Mesendoderm (in vitro differentiated cells): ENCODE data around the gene CASP8AP2. TPM values are rescaled to one million over a fixed set of nuclear protein-coding genes. Genes with fewer than 3 reads are reported as not detected.
"Not testable (repeated sequence)": the region's sequence is repeated elsewhere in the genome, so short reads cannot be mapped to it uniquely, and the experiment has no call there.

ENCODE experiments used
- DNase-seq: peaks from one replicate; pipeline ENCODE4 v3.0.0; 2013
- H2AK5ac ChIP-seq: 2 replicates; pipeline ENCODE4 v1.6.1; 2013; ENCODE audit warnings: low read length, inconsistent platforms
- H2BK120ac ChIP-seq: 2 replicates; pipeline ENCODE4 v1.6.1; 2013; ENCODE audit warnings: low read depth, mild to moderate bottlenecking, low read length, moderate library complexity, mixed read lengths
- H2BK15ac ChIP-seq: replicated peaks from 2 replicates; pipeline ENCODE4 v1.6.1; 2013; ENCODE audit warnings: low read depth, mild to moderate bottlenecking, moderate library complexity
- H2BK5ac ChIP-seq: 2 replicates; pipeline ENCODE4 v1.6.1; 2013; ENCODE audit warnings: low read length, inconsistent platforms
- H3K18ac ChIP-seq: 2 replicates; pipeline ENCODE4 v1.6.1; 2013; ENCODE audit warnings: mild to moderate bottlenecking, low read length, mixed read lengths
- H3K23ac ChIP-seq: one replicate; pipeline ENCODE4 v1.6.1; 2013; ENCODE audit warnings: low read length
- H3K27ac ChIP-seq: 2 replicates; pipeline ENCODE4 v1.5.1; 2013; ENCODE audit warnings: low read depth, mild to moderate bottlenecking, inconsistent platforms, low read length, moderate library complexity
- H3K27me3 ChIP-seq: 2 replicates; pipeline ENCODE4 v1.6.1; 2013; ENCODE audit warnings: low read length, control low read depth, mild to moderate bottlenecking, inconsistent platforms; ENCODE audit not compliant: insufficient read depth, poor library complexity
- H3K36me3 ChIP-seq: 2 replicates; pipeline ENCODE4 v1.6.1; 2013; ENCODE audit warnings: low read length, inconsistent platforms; ENCODE audit not compliant: control insufficient read depth, insufficient read depth
- H3K4ac ChIP-seq: one replicate; pipeline ENCODE4 v1.6.1; 2013; ENCODE audit warnings: low read depth, mild to moderate bottlenecking, low read length, moderate library complexity
- H3K4me1 ChIP-seq: 2 replicates; pipeline ENCODE4 v1.6.1; 2013; ENCODE audit warnings: low read depth, low read length, inconsistent platforms; ENCODE audit not compliant: control insufficient read depth
- H3K4me2 ChIP-seq: 2 replicates; pipeline ENCODE4 v1.6.1; 2013; ENCODE audit warnings: low read length
- H3K4me3 ChIP-seq: 2 replicates; pipeline ENCODE4 v1.5.1; 2013; ENCODE audit warnings: mild to moderate bottlenecking, low read length
- H3K56ac ChIP-seq: one replicate; pipeline ENCODE4 v1.6.1; 2013; ENCODE audit warnings: low read length
- H3K79me1 ChIP-seq: 2 replicates; pipeline ENCODE4 v1.6.1; 2013; ENCODE audit warnings: low read length, inconsistent platforms
- H3K79me2 ChIP-seq: 2 replicates; pipeline ENCODE4 v1.6.1; 2013; ENCODE audit warnings: mild to moderate bottlenecking, low read length; ENCODE audit not compliant: control insufficient read depth, insufficient read depth
- H3K9ac ChIP-seq: 2 replicates; pipeline ENCODE4 v1.6.1; 2013; ENCODE audit warnings: low read length, inconsistent platforms
- H4K5ac ChIP-seq: one replicate; pipeline ENCODE4 v1.6.1; 2013; ENCODE audit warnings: low read length
- H4K8ac ChIP-seq: one replicate; pipeline ENCODE4 v1.6.1; 2013; ENCODE audit warnings: low read depth, mild to moderate bottlenecking, control low read depth, low read length, moderate library complexity
- WGBS: extraction: QIAGEN DNeasy Blood & Tissue Kit; methylation state at CpG from one replicate; pipeline ENCODE4 v1.1.7; 2013; ENCODE audit warnings: low lambda C conversion rate, missing lambda C conversion rate; ENCODE audit not compliant: insufficient coverage; ENCODE audit errors: extremely low coverage; 5-methylcytosine and 5-hydroxymethylcytosine counted together
- polyA plus RNA-seq, 2 experiments: library from polyadenylated mRNA; stranded (reverse); fragments of 200-250 nt; gene quantifications; one replicate each; pipeline ENCODE4 v1.2.3, GENCODE V29; 2013

CASP8AP2 gene
- polyA plus RNA-seq (2013, experiment 1 of 2), result 13.3 TPM
- 12.9 TPM for polyA plus RNA-seq (2013, experiment 2 of 2)

- Histone ChIP-seq H2BK120ac (no peak within 1 kb of the TSS), H3K18ac (peak within 1 kb of the TSS; percentile 85), H2BK5ac (peak within 1 kb of the TSS; percentile 95), H3K4me3 (peak within 1 kb of the TSS; percentile 96), H3K4me1 (no peaks in the 10 kb centered on the region), H3K4me2 (peak within 1 kb of the TSS; percentile 79), H3K79me2 (peaks cover 15% of the 10 kb centered on the region), H4K8ac (no peak within 1 kb of the TSS), H3K23ac (no peak within 1 kb of the TSS), H3K4ac (peak within 1 kb of the TSS; percentile 26), H4K5ac (no peak within 1 kb of the TSS), H3K56ac (peak within 1 kb of the TSS; percentile 100), H3K9ac (peak within 1 kb of the TSS; percentile 99), H3K79me1 (peaks cover 2% of the 10 kb centered on the region), H2AK5ac (peak within 1 kb of the TSS; percentile 59), H2BK15ac (no peak within 1 kb of the TSS), H3K36me3 (no peaks in the 10 kb centered on the region), H3K27me3 (no peaks in the 10 kb centered on the region), H3K27ac (peak within 1 kb of the TSS; percentile 83)
- no CpG with 5 or more reads among the region's 41 CpGs for WGBS
- peak; percentile 100 for DNase-seq
Observed at GRCh38 chr6:89829472-89830169, at the start of gene CASP8AP2. TSS of gene CASP8AP2 (plus strand) at chr6:89829880.

GRCh38 chr6:89781070-89782034 is 48.3 kb upstream of the CASP8AP2 start:
- Histone ChIP-seq H3K4me2 (no peak overlapping the region), H3K36me3 (peaks cover 6% of the 10 kb centered on the region), H3K18ac (no peak overlapping the region), H3K4me1 (no peaks in the 10 kb centered on the region), H4K8ac (no peak overlapping the region), H3K56ac (no peak overlapping the region), H3K79me2 (no peaks in the 10 kb centered on the region), H2AK5ac (no peak overlapping the region), H3K9ac (no peak overlapping the region), H4K5ac (no peak overlapping the region), H2BK5ac (no peak overlapping the region), H3K27me3 (no peaks in the 10 kb centered on the region), H3K27ac (no peak overlapping the region), H3K23ac (no peak overlapping the region), H3K4ac (no peak overlapping the region), H2BK15ac (no peak overlapping the region), H2BK120ac (no peak overlapping the region), H3K79me1 (peaks cover 2% of the 10 kb centered on the region), H3K4me3 (no peak overlapping the region)
- no CpG with 5 or more reads among the region's 6 CpGs for WGBS
- DNase-seq, result no peak

- H4K5ac ChIP-seq, result no peak overlapping the region
- H3K18ac ChIP-seq, result no peak overlapping the region
- no peak overlapping the region for H4K8ac ChIP-seq
- no peak overlapping the region for H3K23ac ChIP-seq
- no peak overlapping the region for H3K27ac ChIP-seq
- no peak overlapping the region for H3K4ac ChIP-seq
- peaks cover 2% of the 10 kb centered on the region for H3K79me1 ChIP-seq
- H3K4me2 ChIP-seq, result no peak overlapping the region
- H2BK15ac ChIP-seq, result no peak overlapping the region
- H2AK5ac ChIP-seq, result no peak overlapping the region
- H3K4me1 ChIP-seq, result no peaks in the 10 kb centered on the region
- no peak overlapping the region for H2BK5ac ChIP-seq
- DNase-seq, result no peak
- H3K79me2 ChIP-seq, result no peaks in the 10 kb centered on the region
- WGBS, result no CpG with 5 or more reads among the region's 1 CpG
- no peak overlapping the region for H2BK120ac ChIP-seq
- no peak overlapping the region for H3K4me3 ChIP-seq
- H3K27me3 ChIP-seq, result no peaks in the 10 kb centered on the region
- H3K9ac ChIP-seq, result no peak overlapping the region
- peaks cover 6% of the 10 kb centered on the region for H3K36me3 ChIP-seq
- H3K56ac ChIP-seq, result no peak overlapping the region
Observed at GRCh38 chr6:89782222-89782621, 47.5 kb upstream of the CASP8AP2 start.

- not testable (repeated sequence) for H2BK15ac ChIP-seq, H4K5ac ChIP-seq, H3K4me3 ChIP-seq, H3K9ac ChIP-seq, H3K27ac ChIP-seq, H3K79me2 ChIP-seq, H3K79me1 ChIP-seq, H3K4me2 ChIP-seq, H3K56ac ChIP-seq, H2BK5ac ChIP-seq, H3K18ac ChIP-seq, H3K4ac ChIP-seq, H3K23ac ChIP-seq, H4K8ac ChIP-seq, H2AK5ac ChIP-seq, H3K4me1 ChIP-seq, H2BK120ac ChIP-seq, DNase-seq, H3K27me3 ChIP-seq
- WGBS, result no CpG with 5 or more reads among the region's 7 CpGs
- H3K36me3 ChIP-seq, result peaks cover 14% of the 10 kb centered on the region
Observed at GRCh38 chr6:89783293-89783692, 46.4 kb upstream of the CASP8AP2 start.

GRCh38 chr6:89784838-89785237 is 44.8 kb upstream of the CASP8AP2 start:
- Histone ChIP-seq H3K4ac (no peak overlapping the region), H3K18ac (no peak overlapping the region), H3K27me3 (no peaks in the 10 kb centered on the region), H2BK5ac (no peak overlapping the region), H3K36me3 (peaks cover 18% of the 10 kb centered on the region), H2AK5ac (no peak overlapping the region), H3K23ac (no peak overlapping the region), H3K79me1 (peaks cover 7% of the 10 kb centered on the region), H3K4me3 (no peak overlapping the region), H3K9ac (no peak overlapping the region), H2BK120ac (no peak overlapping the region), H4K5ac (no peak overlapping the region), H3K4me1 (no peaks in the 10 kb centered on the region), H4K8ac (no peak overlapping the region), H2BK15ac (no peak overlapping the region), H3K56ac (no peak overlapping the region), H3K79me2 (peaks cover 1% of the 10 kb centered on the region), H3K27ac (no peak overlapping the region), H3K4me2 (no peak overlapping the region)
- no peak for DNase-seq
- WGBS, result no CpG with 5 or more reads among the region's 6 CpGs
